HG03354 (cell line): ENCODE data around the gene RAB3IL1.
A peak's percentile ranks its signal among the peaks of the same experiment; 100 is the strongest.

ENCODE experiments used
- ATAC-seq: cut with Tn5 transposase; IDR thresholded peaks from one replicate; pipeline ENCODE4 v1.9.1; 2021; ENCODE audit warnings: mild to moderate bottlenecking; ENCODE audit not compliant: unreplicated experiment, poor library complexity, severe bottlenecking

RAB3IL1 gene

DNA sequence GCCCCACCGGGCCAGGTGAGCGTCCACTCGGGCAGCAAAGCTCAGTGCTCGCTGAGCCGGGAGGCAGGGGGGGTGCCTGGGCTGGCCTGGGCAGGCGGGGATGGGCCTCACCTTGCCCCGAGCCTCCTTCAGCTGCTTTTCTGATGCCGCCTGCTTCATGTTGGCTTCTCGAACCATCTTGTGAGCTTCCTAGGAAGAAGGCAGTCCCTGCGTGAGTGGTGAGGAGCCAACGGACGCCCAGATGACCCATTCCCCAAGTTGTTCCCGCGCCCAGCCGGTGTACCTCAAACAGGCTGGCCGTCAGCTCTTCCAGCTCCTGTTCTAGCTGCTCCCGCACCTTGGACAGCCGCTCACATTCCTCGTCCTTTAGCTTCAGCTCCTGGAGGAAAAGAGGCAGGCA lies 10.1 kb downstream of the RAB3IL1 start:
- no peak for ATAC-seq

DNA sequence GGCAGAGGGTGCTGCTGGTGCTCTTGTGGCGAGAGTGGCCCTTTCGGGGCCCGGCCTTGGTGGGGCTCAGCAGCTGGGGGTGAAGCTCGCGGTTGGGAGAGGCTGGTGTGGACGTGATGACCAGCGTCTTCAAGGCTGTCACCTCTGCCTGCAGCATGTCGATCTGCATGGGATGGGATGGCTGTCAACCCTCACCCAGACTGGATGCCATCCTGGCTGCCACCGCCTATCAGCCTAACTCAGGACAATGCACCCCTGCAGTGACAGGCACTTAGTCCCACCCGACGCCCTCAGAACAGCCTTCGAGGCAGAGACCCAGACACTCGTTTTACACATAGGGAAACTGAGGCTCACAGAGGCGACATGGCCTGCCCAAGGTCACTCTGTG lies 10.8 kb downstream of the RAB3IL1 start:
- ATAC-seq: no peak

DNA sequence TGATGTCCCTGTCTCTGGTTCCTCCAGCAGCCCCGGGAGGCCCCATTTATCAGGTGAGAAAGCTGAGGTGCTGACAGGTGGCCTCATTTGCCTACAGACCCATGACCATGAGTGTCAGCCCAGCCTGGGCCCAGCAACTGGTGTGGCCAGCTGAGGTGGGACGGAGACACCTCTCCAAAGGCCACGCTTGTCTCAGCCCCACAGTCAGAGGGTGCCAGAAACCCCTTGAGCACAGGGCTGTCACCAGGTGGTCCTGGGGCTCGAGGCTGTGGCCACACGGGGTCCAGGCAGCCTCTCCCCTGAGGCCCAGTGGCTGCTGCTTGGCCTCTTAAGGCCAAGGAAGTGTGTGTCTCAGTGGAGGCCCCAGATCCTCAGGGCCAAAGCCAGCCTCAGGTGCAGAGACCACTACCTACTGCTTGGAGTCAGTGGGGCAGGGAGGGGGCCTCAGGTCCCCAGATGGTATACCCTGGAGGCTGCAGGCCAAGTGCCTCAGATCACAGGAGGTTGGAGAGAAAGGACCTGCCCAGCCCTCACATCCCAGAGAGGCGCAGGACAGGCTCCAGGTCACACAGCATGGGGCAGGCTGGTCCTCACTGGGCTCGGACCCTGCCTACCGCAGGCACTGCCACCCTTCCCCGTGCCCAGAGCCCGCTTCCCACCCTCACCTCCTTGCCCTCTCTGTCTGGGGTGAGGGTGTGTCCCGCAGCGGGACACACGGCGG lies 11.4 kb downstream of the RAB3IL1 start:
- ATAC-seq: no peak

DNA sequence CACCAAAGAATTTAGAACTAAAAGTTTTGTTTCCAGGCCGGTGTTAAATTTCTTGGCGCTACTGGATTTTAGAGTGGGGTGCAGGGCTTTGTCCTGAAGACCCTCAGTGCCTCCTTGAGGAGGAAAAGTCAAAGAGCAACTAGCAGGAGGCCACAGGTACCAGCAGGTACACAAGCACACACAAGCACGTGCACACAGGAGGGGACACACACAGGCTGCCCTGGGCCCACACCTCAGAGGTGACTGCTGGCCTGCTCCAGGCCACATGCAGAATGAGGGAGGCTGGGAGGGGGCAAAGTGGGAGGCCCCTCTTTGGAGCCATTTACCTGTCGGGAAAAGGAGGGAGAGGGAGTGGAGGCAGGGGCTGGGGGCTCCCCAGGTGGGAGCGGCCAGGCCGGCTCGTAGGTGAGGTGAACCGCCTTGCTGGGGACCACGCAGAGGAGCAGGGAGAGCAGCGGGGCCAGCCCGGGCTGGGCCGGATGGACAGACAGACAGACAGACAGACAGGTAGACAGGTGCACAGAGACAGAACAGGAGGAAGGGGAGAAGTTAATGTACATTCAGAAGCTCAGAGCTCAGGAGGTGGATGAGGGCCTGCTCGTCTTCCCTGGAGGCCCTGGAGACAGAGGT lies 12.2 kb downstream of the RAB3IL1 start:
- ATAC-seq: no peak

DNA sequence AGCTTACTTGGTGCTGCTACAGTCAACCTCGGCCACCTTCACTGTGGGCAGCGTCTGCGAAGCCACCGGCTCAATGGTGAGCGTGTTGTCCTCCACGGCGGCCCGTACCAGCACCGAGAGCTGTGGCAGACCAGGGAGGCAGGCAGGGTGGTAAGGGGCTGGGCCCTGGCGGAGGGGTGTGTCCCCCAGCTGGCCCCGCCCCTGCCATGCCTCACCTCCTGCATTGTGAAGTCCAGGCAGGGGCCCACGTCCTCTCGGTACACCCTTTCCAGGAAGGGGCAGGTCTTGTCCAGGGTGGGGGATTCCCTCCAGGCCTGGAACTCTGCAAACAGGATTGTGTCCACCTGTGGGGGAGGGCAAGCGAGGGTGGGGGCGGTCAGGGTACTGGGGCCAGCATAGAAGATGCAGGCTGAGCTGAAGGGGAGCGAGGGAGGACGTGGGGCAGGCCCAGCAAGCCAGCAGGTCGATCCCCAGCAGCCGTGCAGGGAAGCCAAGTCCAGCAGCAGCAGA lies 12.8 kb downstream of the RAB3IL1 start:
- no peak for ATAC-seq

DNA sequence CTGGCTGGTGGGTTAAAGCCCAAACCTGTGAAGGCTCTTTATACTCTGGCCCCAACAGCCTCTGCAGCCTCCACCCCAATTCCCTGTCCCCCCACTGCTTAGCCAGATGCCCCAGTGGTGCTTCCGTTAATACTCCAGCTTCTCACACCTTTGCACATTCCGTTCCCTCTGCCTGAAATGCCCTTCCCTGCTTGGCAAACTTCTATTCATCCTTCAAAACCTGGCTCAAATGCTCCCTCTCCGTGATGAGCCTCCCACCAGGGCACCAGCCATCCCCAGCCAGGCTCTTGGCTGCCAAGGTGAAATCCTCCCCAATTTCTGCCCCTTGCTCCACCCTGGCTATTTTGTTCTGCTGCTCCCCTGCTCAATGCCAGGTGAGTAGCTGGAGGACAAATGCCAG lies 13.5 kb downstream of the RAB3IL1 start:
- no peak for ATAC-seq

DNA sequence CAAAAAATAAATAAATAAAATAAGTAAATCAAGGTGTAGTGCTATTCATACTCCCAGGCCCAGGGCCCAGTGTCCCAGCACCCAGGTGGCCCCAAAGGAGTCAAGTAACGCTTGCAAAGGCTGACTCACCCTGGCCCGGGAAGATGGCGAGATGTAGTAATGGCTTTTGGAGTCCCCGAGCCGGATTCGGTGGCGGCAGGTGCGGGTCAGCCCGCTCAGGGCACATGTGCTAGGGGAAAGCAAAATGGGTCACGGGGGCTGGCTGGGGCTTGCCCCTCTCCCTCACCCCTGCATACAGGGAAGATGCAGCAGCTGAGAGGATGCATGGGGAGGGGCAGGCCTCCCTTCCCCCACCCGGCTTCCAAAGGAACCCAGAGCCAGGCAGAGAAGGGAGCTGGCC lies 15.1 kb downstream of the RAB3IL1 start:
- ATAC-seq: no peak

DNA sequence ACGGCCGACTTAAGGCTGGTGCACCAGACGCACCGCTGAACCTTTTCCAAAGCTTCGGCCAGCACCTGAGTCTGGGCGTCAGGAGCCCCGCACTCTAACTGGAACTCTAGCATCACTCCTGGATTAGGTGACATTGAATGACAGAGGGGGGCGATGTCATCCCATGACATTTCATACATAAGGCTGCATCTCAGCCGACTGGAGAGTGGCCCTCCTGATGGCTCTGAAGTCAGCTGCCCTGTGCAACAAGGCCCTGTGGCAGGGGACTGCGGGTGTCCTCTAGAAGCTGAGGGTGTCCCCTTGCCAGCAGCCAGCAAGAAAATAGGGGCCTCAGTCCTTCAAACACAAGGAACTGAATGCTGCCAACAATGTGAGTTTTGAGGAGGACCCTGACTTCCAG lies 16.0 kb downstream of the RAB3IL1 start:
- ATAC-seq: no peak

DNA sequence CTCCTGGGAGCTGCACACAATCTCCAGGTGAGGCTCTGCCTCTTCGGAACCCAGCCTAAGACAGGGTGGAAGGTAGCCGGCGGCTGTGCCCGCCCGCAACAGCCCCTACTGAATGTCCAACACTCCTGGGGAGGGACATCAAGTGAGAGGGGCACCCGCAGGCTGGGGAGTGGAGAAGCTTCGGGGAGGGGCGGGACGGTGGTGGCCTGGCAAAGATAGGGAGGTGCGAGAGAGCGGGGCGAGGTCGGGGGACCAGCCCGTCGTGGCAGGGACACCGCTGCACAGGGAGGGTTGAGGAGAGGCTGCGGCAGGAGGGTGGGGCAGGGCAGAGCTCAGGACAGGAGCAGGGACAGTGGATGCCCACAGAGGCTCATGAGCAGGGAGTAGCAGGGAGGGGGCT lies 17.1 kb downstream of the RAB3IL1 start:
- no peak for ATAC-seq

DNA sequence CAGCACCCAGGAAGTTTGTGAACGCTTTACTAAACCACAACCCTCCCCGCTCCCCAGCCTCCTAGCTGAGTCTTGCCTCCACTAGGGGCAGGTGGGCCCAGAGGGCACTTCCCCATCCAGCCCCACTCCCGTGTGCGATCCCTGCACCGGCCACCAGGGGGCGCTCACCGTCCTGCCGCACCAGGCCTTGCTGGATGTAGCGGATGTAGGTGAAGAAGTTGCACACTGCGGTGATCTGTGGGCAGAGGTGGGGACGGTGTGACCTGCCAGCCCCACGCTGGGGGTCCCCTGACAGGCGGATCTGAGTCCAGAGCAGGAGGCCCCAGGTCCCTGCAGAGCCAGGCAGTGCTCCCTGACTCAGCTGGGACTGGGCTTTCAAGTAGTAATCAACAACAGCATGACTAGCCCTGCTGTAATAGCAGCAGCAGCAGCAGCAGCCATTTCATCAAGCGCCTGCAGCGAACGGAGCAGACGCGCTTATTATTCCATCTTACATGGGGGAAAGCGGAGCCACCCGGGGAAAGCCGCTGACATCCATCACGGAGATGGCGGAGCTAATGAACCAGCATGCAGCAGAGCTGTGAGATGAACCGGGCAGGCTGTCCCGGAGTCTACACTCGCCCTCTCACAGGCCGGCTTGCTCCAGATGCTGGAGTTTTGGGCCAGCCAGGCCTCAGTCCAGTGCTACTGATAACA lies 18.1 kb downstream of the RAB3IL1 start:
- peak; percentile 79 for ATAC-seq

DNA sequence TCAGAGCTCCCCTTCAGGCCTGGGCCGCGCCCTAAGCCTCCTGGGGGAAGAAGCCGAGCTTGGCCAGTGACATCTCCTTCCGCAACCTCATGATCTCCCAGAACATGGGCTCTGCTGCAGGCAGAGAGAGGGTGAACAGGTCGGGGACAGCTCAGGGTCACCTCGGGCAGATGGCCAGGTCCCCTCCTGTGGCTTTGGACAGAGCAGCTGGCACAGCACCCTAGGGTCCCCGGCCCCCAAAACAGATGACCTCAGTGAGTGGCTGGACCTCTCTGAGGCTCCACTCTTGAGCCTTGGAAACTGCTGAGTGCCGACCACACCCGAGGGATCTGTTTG lies 19.2 kb downstream of the RAB3IL1 start:
- no peak for ATAC-seq

DNA sequence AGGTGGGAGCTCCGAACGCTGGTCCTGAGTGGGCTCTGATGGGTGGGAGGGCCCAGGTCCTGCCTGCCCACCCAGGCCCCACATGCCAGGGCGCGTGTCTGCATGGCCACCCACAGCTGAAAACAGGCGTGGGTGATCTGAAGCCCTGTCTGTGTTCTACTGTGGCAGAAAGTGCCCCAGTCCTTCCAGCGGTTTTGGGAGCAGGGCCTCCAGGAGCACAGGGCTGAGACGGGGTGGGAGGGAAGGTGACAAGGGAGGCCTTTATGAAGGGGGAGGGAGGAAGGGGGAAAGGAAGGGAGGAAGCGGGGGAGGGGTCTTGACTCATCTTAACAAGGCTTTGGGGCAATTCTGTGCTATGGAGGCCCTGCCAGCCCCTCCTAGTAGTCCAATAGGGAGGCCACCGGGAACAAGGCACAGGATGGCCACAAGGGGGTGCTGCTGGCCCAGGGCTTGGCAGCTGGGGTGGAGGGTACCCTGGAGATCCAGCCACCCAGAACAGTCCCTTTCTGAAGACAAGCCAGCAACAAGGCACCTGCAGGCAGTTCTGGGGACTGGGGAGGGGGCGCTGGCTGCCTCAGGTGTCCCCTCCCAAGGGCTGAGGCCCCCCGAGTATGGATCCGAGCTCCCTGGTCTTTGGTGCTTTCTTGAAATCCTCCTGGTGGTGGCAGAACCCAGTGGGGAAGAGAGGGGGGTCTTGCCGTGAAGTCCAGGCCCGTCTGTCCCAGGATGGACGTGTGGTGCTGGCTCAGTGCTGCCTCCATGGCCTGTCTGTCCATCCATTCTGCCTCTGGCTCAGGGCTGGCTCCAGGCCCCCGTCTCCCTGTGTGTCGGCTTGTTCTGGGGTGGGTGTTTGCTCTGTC lies 19.7 kb downstream of the RAB3IL1 start:
- ATAC-seq: no peak

DNA sequence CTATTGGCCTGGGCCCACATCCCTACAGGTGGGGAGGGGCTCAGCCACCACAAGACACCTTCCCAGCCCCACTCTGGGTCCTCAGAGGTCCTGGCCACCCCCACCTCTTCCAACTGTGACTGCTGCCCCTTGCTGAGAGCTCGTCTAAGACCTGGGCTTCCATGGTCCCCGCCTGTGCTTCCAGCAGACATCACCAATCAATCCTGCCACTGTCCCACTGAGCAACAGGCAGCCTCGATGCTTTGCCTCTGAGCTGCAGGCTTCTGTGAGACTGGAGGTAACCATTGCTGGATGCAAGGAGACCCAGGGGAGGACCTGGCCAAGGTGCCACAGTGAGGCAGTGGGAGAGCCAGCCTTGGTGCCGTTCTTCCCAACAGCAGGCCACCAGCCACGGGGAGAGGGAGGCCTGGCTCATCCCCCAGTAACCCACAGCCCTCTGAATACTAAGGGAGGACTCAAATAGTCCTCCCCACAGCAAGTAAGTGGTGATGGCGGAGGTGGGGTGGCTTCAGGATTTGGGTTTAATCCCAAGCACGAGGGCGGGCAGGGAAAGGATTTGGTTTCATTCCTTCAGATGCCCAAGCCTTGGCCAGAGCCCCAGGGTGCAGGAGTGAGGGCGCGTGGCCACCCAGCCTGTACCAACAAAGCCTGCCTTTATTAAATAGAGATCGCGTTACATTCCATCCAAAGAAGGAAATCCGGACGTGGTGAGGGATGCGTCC lies 20.5 kb downstream of the RAB3IL1 start:
- ATAC-seq: no peak

DNA sequence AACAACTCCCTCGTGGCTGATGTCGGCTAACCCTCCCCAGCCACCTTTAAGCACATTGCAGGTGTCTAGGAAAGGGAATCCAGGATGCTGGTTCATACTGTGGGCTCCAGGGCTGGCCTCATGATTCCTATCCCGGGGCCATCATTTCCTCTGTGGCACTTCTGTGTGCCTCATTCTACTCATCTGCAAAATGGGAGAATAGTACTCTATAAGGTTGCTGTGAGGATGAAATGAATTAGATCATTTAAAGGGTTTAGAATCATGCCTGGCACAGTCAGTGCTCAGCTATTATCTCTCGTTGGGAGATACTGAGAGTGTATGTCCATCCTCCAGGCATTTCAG lies 21.7 kb downstream of the RAB3IL1 start:
- ATAC-seq: no peak

DNA sequence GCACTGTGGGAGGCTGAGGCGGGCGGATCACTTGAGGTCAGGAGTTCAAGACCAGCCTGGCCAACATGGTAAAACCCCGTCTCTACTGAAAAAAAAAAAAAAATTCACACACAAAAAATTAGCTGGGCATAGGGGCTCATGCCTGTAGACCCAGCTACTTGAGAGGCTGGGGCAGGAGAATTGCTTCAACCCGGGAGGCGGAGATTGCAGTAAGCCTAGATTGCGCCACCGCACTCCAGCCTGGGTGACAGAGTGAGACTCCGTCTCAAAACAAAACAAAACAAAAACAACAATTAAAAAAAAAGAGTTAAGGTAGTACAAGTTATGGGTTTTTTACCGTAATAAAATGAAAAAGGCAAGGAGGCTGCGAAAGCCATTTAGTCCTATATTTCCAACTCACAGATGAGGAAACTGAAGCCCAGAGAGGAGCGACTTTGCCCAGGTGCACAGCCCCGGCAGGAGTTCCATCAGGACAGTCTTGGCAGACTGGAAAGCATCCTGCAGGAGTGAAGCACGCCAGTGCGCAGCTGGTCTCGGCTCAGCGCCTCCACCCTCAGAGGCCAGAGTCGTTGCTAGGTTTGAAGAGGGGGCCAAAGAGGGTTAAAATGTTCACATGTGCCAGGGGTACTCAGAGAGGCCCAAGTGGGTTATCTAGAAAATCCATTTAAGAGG lies 22.2 kb downstream of the RAB3IL1 start:
- no peak for ATAC-seq

DNA sequence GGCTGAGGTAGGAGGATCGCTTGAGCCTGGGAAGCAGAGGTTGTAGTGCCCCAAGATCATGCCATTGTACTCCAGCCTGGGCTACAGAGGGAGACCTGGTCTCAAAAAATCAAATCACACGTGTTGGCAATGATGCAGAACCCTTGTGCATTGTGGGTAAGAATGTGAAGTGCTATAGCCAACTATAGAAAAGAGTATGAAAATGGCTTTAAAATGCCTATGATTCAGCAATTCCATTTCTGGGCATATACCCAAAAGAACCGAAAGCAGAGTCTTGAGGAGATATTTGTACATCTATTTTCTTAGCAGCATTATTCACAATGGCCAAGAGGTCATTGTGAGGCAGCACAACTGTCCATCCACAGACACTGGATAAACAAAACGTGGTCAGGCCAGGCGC lies 23.4 kb downstream of the RAB3IL1 start:
- no peak for ATAC-seq

DNA sequence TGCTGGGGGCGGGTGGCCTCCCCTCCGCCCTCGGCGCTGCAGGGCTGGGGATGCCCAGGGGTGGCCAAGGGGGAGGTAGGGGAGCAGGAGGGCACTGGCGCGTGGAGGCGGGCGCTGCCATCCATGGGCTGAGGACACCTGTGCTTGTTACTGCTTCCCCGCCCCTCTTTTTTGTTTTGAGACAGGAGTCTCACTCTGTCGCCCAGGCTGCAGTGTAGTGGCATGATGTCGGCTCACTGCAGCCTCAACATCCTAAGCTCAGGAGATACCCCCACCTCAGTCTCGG lies 25.3 kb downstream of the RAB3IL1 start:
- no peak for ATAC-seq

DNA sequence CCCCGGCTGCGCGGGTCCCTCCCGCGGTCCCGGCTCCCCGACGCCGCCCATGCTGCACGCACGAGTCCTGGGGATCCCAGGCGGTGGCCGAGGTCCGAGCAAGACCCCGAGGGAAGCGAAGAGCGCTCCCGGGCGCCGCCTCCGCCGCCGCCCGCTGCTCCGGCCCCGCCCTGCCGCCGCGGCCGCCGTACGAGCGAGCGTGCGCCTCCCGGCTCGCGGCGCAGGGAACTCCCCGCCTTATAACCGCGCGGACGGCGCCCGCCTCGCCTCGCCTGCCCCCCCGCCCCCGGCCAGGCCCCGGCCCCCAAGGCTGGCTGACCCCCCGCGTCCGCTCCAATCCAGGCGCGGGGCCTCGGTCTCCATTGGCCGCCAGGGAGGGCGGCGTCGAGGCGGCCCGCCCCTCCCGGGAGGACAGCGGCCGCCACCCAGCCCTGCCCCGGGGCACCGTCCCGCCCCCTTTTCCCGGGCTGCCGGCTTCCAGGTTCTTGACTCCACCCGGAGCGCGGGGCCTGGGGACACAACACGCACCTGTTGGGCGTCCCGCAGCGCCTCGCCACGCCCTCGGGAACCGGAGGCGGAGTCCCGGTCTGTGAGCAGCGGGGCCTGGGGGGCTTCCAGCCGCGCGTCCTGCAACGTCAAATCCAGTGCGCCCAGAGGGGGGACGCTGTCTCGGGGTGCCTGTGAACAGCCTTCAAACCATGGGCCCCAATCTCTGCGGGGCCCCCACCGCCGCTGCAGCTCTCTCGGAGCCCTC lies 25.9 kb downstream of the RAB3IL1 start, which contains the start of gene FADS3:
FADS3 (minus strand) TSS at position 215 of the 754 bp plus-strand sequence; CDS start at position 51, 164 bp downstream.
- no peak for ATAC-seq
